ENCODE measurements around the gene CLDN7.

Gene CLDN7

DNA sequence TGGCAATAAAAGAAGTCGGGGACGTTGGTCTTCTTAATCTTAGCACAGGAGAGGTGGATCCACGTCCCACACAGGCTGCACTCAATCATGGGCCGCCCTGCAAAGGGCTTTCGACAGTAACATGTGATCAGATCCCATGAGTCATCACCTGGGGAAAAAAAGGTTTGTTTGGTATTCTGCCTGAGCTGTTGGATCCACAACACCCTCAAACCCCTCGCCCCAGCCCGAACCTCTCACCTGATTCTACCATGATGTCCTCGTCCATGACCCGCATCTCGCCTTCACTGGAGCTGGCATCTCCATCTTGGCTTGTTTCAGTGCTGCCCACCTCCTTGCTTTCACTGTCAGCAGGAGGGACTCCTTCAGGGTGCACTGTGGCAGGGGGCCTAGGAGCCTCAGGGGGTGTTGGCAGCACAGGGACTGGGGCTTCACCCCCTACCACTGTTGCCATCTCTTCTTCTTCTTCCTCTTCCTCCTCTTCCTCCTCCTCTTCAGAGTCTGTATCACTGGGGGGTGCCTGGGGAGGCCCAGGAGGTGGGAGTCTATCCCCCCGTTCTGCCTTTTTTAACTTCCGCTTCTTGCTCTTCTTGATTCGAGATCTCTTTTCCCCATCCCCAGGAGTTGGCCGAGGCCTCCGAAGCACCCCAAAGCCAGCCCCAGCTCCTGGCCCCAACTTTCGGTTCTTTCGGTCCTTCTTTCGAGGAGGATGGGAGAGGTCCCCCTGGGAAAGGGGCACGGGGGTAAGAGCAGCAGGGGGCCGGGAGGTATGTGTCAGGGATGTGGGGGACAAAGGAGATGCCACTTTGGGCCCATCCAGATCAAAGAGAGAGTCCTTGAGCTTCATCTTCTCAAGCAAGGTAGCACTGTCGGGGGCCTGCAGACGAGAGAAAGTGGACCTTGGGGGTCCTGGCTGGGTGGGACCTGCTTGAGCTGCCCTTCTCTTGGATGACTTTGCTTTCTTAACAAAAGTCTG is 26.3 kb downstream of the CLDN7 start:
- no peak for DNase-seq

DNA sequence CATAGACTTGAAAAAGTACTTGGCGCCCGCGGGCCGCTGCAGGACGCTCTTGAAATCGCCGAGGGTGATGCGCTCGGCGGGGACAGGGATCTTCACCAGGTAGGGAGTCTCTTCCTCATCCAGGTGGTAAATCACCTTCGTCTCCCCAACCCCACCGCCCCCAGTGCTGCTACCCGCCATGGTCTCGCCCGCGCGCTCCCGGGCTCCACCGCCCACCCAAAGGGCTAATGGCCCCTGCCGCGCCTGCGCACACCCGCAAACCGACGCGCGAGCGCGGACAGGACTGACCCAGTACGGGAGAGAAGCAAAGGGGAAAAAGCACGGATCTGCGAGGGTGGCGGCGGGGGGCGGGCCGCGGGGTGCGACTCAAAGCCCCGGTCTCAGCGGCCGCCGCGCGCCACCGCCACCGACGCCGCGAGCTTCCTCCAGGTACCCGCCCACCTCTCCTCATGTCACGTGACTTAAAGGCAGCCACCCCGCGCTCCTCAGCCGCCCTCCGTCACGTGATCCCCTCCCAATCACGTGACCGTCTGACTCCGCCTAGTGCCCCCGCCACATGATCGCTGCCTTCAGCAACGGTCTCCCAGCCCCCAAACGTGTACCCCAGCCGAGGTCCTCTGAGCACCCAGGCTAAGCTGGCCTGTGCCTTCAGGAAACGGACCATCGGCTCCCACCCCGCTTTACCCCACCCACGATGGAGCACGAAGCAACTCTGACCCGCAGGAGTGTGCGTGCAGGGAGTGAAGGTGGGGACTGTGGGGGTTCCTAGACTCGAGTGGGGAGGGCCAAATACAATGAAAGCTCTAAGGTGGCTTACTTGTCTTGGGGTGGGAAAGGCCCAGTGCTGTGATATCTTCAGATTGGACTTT is 28.0 kb downstream of the CLDN7 start, which contains the start of gene DVL2:
DVL2 (minus strand) TSS at position 435 of the 869 bp plus-strand sequence; CDS start at position 180, 255 bp downstream.
- DNase-seq, result peak; percentile 72

DNA sequence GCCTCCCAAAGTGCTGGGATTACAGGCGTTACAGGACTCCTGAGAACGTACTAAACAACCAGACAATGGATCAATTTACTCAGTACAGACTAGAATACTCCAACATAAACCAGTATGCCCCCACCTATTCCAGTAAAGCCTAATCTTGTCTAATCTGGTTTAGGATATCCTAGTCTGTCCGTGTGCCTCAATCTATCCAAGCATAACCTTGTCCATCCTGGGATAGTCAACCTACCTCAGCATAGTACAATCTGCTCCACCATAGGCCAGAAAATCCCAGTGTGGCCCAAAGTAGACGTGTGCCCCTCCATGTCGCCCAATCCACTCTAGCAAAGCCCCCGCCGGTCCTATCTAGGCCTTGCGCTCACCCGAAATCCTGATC is 28.6 kb downstream of the CLDN7 start:
- DNase-seq, result no peak

DNA sequence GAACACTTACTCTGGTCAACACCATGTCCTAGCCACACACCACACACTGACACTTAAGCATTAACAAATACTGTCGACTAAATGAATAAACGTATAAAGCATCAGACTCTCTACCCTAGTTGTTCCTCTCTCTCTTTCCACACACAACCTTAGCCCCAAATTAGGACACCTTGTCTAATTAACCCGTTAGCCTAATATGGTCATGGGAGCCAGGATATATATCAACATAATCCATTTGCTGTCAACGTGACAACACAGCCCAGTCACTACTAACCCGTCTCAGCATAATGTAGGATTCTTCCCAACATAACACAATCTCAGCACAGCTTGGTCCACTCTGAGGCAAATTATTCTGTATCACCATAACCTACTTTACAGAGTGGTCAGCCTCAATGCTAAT is 30.2 kb downstream of the CLDN7 start:
- no peak for DNase-seq

DNA sequence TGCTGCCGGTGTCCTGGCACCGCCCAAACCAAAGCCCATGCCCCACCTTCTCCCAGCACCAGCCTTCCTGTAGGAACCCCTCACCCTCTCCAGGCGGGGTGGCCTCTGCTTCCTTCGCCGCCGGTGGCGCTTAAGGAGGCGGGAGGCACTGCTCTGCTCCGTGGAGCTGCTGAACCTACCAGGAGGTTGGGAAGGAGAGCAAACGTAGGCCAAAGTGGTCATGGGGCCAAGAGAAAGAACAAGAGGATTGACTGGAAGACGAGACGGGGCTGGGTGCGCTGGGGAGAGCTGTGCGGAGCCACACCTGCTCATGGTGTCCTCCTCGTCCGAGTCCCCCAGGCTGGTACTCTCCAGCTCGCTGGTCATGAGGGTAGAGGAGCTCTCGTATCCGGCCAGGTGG is 32.8 kb downstream of the CLDN7 start:
- DNase-seq, result no peak

DNA sequence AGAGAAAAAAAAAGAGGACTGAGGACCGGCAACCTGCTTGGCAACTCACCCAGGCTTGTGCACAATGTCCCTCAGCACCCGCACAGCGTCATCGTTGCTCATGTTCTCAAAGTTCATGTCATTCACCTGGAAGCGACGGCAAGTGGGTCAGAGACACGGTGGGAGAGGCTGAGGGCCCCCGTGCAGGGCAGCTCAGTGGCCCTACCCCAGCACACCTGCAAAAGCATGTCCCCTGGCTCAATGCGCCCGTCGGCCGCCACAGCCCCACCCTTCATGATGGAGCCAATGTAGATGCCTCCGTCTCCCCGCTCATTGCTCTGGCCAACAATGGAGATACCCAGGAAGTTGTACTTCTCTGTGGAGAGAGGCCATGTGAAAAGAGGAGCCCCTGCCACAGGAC is 33.4 kb downstream of the CLDN7 start:
- DNase-seq, result no peak

DNA sequence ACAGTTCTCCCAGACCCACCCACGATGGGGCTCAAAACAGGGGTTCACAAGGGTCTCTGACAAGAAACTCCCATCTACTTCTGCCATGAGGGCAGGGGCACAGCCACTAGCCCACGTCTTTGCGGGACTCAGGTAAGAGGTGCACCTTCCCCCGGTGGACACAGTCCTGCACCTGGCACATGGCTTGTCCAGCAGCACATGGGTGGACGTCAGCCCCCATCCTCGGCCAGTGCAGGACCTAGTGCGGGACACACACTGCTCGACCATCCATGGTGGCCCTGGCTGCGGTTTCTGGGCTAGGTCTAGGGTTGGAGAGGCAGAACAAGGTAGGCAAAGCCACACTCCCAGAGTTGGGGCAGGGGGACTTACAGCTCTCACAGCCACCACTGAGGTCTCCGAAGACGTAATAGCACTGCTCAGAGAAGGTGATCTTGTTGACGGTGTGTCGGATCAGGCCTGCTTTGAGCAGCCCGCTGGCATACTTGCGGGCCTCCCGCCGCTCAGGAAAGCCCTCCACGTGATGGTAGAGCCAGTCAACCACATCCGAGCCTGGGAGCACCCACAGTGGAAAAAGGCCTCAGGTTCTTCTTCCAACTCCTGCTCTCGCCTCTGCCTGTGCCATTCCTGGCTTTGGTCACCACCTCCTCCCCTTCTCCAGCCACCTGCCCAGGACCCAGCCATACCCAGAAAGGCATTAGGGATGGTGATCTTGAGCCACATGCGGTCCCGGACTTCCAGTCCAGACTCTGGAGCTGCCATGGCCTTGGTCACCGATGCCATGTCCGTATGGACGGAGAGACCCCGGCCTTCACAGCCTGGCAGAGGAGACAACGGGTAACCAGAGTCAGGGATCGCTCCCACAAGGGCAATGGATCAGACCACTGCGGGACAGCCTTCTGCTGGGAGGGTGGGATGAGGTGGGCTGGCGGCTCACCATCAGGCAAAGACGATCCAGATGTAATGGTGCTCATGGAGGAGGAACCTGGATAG is 35.3 kb downstream of the CLDN7 start:
- no peak for DNase-seq

DNA sequence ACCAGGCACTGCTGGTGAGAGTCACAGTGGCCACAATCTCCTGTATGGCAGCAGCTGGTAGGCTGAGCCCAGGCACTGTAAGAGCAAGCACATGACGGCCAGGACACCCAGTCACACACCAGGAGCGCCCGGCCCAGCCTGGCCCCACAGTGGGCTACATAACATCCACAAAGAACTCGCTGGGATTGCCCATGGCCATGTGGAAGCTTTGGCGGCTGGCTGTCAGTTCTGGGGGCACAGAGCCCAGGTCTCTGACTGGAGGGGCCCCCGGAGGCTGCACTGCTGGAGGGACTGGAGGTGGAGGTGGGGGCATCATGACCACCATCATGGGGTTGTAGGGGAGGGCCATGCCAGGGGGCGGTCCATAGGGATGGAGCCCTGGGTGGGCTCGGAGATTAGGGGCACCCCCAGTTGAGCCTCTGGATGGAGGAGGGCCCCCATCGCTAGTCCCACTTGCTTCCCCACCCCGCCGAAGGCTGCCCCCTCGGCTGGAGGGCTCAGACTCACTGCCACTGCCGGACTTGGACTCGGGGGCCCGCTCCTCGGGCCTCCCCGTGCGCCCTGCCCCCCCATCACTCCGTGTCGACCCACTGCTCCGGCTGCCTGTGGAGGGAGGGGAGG is 36.5 kb downstream of the CLDN7 start:
- no peak for DNase-seq

DNA sequence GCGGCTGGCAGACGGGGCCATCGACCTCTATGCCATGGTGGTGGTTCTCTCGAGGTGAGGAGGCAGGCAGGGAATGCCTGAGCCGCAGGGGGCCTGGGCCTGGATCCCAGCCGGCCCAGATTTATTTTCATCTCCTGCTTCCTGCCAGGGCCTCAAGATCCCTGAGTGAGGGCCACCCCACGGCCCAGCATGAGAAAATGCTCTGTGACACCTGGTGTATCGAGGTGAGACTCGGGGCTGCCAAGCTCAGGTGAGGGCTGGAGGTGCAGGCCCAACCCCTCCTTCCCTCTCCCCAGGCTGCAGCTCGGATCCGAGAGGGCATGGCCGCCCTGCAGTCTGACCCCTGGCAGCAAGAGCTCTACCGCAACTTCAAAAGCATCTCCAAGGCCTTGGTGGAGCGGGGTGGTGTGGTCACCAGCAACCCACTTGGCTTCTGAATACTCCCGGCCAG is 37.6 kb downstream of the CLDN7 start:
- DNase-seq, result no peak

DNA sequence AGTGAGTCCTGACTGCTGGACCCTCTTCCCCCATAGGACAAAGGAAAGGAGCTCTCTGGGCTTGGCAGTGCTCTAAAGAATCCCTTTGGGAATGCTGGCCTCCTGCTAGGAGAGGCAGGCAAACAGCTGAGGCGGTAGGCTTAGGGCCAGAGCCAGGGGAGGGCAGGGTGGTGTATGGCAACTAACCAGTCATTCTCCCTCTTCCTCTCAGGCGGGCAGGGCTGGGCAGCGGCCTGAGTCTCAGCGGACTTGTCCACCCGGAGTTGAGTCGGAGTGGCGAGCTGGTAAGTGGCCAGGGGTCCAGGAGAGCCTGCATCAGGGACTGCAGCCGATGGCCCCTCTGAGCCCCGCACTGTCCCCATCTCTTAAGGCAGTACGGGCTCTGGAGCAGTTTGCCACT is 38.2 kb downstream of the CLDN7 start:
- DNase-seq, result no peak

DNA sequence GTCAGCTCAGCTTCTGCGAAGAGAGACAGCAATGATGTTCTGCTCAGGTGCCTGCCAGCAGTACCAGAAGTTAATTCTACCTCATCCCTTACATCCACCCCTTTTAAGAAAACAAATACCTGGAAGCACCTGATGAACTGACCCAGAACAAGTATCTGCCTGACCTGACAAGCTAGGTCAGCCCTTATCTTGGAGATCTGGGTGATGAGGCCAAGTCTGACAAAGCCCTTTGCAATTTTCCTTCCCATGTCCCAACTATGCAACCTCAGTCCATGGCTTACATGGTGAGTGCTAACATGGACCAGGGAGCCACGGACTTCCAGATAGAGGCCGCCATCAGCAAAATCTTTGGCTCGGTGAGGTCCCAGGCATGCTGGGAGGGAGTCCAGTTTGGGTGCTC is 38.9 kb downstream of the CLDN7 start:
- DNase-seq, result no peak

DNA sequence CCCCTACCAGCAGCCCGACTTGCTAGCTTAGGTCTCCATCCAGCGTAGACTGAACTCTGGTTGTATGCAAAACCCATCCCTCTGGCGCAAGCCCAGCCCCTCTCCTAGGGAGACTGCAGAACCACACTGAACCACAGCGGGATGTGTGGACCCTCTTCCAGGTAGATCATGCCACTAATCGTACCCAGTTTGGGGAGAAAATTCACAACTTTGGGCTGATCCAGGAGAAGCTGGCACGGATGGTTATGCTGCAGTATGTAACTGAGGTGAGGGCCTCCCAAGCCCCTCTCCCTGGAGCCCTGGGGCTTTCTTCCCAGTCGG is 39.3 kb downstream of the CLDN7 start:
- no peak for DNase-seq

DNA sequence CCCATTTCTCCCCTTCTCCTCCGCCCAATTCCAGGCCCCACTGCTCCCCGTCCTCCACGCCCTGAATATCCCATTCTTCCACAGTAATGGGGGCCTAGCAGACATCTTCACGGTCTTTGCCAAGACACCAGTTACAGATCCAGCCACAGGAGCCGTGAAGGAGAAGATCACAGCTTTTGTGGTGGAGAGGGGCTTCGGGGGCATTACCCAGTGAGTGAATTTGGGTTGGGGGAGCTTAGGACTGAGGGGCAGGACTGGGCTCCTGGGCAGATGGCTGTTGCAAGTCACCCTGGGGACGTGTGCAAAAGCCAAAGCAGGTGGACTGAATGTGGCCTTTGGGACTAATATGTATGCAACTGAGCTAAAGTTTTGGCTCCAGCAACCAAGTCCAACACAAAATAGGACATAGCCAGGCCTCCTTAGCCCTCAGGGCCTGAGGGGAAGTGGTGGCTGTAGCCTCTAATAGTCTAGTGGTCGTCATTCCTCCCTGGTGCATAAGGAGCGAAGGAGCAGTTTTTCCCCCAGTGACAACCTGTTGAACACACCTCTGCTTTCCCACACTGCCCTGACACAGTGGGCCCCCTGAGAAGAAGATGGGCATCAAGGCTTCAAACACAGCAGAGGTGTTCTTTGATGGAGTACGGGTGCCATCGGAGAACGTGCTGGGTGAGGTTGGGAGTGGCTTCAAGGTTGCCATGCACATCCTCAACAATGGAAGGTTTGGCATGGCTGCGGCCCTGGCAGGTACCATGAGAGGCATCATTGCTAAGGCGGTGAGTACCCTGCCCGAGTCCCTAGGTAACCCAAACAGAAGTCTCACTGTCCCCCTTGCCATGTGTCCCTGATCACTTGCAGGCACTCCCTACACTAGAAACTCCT is 39.9 kb downstream of the CLDN7 start:
- DNase-seq, result no peak

DNA sequence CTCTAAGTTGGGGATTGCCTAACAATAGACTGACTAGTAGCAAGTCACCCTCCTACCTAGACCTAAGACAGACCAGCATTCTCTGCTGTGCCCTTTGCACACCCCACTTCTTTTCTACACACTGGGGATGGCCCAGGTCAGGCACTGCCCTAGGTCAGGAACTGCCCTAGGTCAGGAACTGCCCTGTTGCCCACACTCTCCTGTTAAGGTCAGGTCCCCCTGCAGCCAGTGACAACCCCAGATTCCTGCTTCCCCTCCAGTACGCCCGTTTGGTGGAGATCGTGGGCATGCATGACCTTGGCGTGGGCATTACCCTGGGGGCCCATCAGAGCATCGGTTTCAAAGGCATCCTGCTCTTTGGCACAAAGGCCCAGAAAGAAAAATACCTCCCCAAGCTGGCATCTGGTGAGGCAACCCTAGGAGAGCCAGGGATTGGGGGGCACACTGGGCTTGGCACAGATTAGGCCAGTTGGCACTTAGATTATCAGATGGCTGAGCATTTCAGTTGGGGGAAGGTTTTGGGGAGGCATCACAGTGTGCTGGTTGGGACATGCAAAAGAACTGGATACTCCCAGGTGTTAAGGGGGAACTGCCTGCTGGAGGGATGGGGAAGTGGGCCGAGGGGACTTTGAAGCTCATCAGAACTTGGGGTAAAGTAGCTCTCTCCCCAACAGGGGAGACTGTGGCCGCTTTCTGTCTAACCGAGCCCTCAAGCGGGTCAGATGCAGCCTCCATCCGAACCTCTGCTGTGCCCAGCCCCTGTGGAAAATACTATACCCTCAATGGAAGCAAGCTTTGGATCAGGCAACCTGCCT is 40.8 kb downstream of the CLDN7 start:
- no peak for DNase-seq

DNA sequence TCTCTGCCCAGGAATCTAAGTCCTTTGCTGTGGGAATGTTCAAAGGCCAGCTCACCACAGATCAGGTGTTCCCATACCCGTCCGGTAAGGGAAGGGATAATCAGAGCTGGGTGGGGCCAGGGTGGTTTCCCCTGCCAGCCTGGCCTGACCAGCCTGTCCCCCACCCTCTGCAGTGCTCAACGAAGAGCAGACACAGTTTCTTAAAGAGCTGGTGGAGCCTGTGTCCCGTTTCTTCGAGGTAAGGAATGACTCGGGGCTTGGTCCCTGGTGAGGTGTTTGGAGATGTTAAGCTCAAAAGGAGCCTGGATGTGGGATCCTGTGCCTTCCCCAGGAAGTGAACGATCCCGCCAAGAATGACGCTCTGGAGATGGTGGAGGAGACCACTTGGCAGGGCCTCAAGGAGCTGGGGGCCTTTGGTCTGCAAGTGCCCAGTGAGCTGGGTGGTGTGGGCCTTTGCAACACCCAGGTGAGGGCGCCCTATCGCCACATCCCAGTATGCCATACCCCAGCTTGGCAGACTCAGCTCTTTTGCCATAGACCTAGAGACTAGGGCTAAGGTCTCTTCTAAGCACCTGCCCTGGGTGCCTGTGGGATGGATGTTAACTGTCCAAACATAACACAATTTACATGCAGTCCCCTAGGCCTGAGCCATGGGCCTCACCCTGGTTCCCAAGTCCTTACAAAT is 41.5 kb downstream of the CLDN7 start:
- DNase-seq, result no peak

DNA sequence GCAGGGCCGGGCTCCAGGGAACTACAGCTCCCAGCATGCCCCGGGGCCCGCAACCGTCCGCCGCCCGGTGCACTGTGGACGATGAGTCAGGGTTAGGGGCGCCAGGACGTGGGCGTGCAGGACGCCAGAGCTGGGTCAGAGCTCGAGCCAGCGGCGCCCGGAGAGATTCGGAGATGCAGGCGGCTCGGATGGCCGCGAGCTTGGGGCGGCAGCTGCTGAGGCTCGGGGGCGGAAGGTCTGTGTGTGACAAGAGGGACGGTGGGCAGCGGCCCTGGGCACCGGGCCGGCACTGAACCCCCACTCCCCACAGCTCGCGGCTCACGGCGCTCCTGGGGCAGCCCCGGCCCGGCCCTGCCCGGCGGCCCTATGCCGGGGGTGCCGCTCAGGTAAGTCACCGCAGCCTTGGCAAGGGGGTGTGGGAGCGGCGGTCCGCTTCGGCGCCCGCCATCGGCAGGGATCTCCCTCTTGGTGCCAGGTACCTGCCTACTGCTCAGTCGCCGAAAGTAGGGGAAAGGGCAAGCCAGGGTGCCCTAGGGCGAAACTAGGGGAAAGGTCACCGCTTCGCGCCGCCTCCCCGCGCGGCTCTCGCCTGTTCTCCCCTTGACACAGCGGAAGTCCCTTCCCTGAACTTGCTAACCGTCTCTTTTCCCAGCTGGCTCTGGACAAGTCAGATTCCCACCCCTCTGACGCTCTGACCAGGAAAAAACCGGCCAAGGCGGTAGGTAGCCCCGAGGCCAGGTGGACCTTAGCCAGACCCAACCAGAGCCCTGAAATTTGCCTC is 42.3 kb downstream of the CLDN7 start, which contains the start of the genes ACADVL and DLG4:
ACADVL (plus strand) TSS at position 127 of the 781 bp plus-strand sequence; CDS start at position 174, 47 bp downstream.
DLG4 (minus strand) TSS at position 25 of the 781 bp plus-strand sequence.
- DNase-seq, result no peak

DNA sequence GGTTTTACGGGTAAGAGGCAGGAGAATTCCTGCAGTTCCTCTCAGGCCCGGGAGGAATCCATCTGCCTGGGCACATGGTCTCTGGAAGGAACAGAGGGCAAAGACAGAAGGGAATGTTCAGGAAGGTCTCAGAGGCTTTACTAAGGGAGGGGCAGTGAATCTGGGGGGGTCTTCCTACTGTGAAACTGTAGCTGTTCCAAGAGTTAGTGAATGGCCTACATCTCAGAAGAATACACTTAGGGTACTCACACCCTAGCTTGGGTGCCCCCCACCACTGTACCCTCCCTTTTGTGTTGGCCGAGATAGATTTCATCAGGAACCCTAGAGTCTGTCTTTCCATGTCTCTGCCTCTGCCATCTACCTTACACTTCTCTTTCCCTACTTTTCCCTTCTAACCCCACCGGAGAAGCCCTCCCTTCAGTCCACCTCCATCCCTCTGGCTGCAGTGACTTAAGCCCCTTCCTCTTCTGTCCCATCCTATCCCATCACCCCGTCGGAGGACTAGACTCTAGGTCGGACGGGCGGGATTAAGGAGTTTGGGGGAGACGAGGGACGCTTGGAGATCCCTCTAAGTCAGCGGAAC is 43.0 kb downstream of the CLDN7 start:
- no peak for DNase-seq

DNA sequence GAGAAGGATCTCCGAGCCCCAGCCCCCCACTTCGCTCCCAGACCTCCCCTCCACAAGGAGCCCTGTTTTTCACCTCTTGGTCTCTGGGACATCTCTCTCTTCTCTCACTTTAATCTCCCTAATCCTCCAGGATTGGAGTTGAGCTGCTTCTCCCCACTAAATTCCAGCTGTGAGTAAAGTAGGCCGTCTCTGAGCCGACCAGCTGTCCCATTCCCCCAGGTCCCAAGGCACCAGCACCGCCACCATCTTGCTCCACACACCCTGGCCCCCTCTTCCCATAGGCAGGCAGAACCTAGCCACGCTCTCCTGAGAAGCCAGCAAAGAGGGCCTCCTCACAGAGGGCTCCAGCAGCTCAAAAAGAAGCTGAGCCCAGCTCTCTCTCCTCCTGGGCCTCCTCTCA is 43.5 kb downstream of the CLDN7 start:
- no peak for DNase-seq

All from SIG-M5 (cell line).